ENCODE results near the gene CIROP.

DNA sequence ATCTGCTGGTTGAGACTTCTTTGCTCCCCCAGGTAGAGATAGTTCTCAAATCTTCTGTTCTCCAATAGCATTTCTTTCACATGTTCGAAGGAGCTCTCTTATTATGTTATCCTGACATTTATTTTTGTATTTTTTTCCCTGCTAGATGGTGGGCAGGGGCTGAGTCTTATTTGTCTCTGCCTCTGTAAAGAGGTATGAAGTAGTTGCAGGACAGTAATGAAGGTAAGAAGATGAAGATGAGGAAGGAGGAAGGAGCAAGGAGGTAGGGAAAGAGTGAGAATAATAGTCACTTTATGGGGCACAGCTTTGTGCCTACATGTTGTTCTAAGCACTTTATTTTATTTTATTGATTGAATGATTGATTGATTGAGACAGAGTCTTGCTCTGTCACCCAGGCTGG lies 5.0 kb upstream of the CIROP start:
- TF ChIP-seq CTCF (conservative IDR thresholded peaks at IDR 0.05) (no peak), ZFX (IDR thresholded peaks at IDR 0.05) (no peak)
